HG03025 (cell line): ENCODE measurements around the gene DHX32.

Source experiments
- ATAC-seq: cut with Tn5 transposase; IDR thresholded peaks from one replicate; pipeline ENCODE4 v1.9.1; 2021; ENCODE audit warnings: mild to moderate bottlenecking, moderate library complexity; ENCODE audit not compliant: unreplicated experiment, low FRiP score

DHX32 gene

DNA sequence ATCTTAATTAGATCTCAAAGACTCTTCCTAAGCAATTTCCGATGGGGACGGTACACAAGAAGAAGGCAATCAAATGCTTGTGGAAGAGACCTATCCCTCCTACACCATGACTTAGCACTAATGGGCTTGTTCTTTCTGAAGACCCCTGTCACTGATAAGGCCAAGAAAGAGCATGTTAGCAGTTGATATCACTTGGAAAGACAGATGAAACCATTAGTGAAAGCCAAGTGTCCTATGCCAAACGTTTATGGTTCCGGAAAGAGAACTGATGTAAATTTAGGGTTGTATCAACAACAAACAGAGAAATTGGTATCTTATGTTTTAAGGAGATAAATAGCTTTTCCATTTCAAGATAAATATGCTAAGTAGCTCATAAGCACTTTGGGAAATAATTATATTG is 64.5 kb downstream of the DHX32 start:
- no peak for ATAC-seq

DNA sequence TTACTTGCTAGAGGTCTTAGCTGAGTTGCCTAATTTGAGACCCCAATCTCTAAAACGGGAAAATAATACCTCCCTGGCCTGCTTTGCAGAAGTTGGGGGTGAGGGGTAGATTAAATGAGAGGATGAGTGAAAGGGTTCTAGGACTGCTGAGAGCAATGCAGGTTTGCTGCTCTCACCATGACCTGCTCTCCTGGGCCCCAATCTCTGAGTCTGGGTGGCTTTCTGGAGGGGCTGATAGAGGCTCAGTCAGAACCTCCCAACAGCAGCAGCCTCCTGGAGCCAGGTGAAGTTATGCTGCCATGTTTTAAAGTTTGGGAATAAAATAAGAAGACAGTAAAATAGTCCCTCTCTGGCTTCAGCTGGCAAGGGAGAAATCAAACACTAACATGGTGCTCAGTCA is 65.3 kb downstream of the DHX32 start:
- ATAC-seq, result no peak

DNA sequence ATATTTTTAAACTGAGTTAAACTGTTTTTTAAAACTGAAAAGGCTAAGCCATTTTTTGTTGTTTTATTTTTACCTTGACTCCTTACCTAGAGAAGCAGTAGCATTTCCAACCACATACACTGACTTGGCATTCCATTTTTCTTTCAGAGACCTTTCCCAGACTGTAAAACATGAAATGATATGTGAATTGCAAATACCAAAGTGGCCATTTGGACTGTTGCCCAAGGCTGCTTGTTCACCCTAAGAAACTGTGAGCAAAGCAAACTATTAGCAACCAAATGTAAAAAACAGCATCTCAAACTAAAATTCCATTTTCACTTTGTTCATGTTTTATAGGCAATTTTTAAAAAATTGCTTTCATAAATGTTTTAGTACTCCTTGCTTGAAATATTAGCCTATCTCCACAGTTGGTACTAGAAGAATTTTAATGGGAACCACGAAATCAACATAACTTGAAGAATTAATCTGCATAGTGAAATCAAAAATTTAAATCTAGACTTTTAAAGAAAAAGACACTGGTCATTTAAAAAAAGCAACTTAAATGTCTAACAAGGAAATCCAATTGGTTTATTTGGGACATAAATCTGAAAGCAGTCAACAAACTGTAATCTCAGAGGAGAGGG is 68.9 kb downstream of the DHX32 start:
- no peak for ATAC-seq

GRCh38 chr10:125811251-125811650 is 69.8 kb downstream of the DHX32 start:
- ATAC-seq, result no peak

DNA sequence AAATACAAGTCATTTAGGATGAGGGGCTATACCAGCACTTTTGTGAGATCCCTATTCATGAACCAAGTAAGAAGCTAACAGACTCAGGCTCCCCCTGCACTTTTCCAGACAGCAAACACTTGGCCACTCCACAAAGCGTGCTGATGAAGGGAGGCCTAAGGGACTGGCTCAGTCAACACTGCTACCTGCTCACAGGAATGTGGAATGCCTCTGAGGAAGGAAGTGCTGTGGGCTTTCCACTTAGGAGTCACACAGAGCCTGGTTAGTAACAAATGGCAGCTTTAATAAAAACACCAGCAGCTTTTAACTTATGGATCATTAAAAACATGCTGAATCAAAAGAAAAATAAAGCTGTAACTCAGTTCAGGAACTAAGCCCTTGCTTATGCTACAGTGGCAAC is 73.0 kb downstream of the DHX32 start:
- ATAC-seq, result no peak

GRCh38 chr10:125802739-125803138 is 78.4 kb downstream of the DHX32 start:
- ATAC-seq, result no peak

- no peak for ATAC-seq
Measured at GRCh38 chr10:125802131-125802530, 79.0 kb downstream of the DHX32 start.

GRCh38 chr10:125801574-125801973 is 79.5 kb downstream of the DHX32 start:
- ATAC-seq, result no peak

DNA sequence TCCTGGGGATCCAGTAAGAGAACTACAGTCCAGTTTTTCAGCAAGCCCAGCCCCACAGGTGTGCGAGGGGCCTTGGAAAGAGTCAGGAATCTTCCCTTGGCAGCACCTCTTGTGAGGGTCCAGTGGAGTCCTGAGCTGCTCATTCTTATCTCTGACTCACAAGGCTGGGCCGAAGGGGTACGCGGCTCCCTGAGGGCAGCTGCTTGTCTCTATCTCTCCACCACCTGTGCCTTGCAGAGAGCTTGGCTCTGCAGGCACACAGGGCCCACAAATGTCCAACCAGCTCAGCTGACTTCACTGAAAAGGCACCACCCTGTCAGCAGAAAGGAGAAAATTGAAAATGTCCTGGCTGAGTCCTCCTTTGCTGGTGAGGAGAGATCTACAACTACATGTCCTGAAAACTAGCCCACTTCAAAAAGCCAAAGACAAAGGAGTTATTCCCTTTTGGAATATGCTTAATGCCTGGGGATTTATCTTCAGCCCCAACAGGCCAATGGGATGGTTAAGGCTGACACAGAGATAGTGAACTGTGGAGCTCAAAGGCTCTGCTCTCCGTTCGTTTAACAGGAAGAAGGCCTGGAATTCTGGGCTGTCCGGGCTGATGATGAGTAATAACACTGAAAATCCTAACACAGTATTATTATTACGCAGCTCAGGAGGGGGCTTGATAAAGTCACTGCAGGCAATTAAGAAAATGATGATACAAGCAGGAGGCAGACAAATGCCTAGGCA is 81.5 kb downstream of the DHX32 start:
- ATAC-seq, result no peak

GRCh38 chr10:125797994-125798662 is 83.0 kb downstream of the DHX32 start:
- no peak for ATAC-seq

- ATAC-seq, result no peak
Measured at GRCh38 chr10:125797424-125797823, 83.7 kb downstream of the DHX32 start.

DNA sequence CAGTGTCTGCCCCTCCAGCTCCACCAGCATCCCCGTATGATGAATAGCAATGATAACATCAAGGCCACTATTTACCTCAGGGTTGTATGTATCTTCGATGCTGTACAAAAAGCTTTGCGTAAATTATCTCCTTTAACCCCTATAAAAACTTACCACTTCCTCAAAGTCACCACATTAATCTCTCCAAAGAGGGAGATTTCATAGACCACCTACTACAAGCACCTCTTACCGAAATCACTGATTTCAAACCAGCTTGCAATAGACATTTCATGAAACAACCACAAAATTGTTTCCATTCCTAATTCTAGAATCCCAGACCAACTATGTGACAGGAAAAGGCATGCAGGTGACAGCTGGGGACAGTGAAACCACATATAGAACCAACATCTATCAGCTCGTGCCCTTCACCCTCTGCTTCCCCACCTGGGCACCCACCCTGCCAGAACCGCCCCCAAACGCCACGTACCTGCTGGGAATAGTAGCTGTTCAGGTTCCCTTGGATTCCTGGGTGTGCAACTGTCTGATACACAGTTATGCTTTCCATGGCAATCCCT is 85.4 kb downstream of the DHX32 start:
- ATAC-seq, result no peak

- ATAC-seq, result no peak
Measured at GRCh38 chr10:125795128-125795527, 86.0 kb downstream of the DHX32 start.

GRCh38 chr10:125792342-125793300 is 88.5 kb downstream of the DHX32 start:
- no peak for ATAC-seq

GRCh38 chr10:125788156-125789034 is 92.7 kb downstream of the DHX32 start:
- ATAC-seq, result no peak
